GM18909 (cell line): ENCODE results near the gene CMBL.

Source experiments
- ATAC-seq: cut with Tn5 transposase; IDR thresholded peaks from one replicate; pipeline ENCODE4 v1.9.1; 2021; ENCODE audit warnings: mild to moderate bottlenecking; ENCODE audit not compliant: unreplicated experiment, poor library complexity

Gene CMBL

GRCh38 chr5:10233011-10233410 lies 74.7 kb downstream of the CMBL start:
- ATAC-seq = no peak

- ATAC-seq = no peak
Measured at GRCh38 chr5:10232386-10232785, 75.3 kb downstream of the CMBL start.

DNA sequence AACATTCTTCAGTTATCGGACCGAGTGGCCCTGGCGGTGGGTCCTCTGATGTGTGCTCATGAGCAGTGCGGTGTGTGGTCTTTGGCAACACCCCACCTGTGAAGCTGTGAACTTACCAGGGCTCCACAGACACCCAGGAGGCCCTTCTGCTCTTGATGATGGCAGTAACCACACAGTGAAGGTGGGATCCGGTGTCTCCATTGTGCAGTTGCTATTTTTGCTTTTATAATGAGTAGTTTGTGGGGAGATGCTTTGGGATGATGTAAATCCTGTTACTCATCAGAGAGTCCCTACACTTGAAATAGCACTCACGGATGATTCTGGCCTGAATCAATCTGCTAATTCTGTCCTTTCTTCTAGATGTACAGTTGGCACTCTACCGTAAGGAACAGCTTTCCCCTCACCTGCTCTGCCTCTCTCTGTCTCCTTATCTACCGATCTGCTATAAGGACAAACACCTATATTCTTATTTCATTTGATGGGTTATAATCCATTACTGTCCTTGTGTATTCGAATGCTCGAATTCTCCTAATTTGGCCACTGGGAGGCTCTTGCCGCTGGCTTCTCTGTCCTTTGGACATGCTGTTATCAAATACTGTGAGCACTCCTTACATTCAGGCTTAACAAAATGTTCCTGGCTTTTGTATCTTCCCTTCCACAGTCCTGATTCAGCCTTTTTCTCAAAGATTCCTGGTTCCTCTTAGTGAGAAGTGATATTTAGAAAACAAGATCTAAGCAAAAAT lies 78.2 kb downstream of the CMBL start:
- no peak for ATAC-seq

GRCh38 chr5:10228288-10228687 lies 79.4 kb downstream of the CMBL start:
- ATAC-seq = no peak
